Pulmonary artery endothelial cell (primary cell): ENCODE measurements around the gene CRACR2A. TPM values are rescaled to one million over a fixed set of nuclear protein-coding genes. Genes with fewer than 3 reads are reported as not detected.
A peak's percentile ranks its signal among the peaks of the same experiment; 100 is the strongest.

Experiments used
- DNase-seq: peaks from one replicate; pipeline ENCODE4 v3.0.0-alpha.2; 2011; ENCODE audit warnings: low read depth, low spot score
- total RNA-seq: library from RNA; depleted of rRNA; stranded (reverse); fragments of >200 nt; gene quantifications from 2 replicates; pipeline ENCODE4 v1.2.3, GENCODE V29; 2014

CRACR2A gene
- total RNA-seq, 1 donor from 2014 or later: 7.1 TPM

- no peak for DNase-seq
Measured at GRCh38 chr12:3651585-3652424, 101.1 kb downstream of the CRACR2A start.

GRCh38 chr12:3647504-3647903 lies 105.4 kb downstream of the CRACR2A start:
- DNase-seq: no peak

GRCh38 chr12:3646561-3647241 lies 106.2 kb downstream of the CRACR2A start:
- DNase-seq: no peak

GRCh38 chr12:3645091-3645490 lies 107.8 kb downstream of the CRACR2A start:
- DNase-seq: no peak

GRCh38 chr12:3644104-3644503 lies 108.8 kb downstream of the CRACR2A start:
- no peak for DNase-seq

- peak; percentile 57 for DNase-seq
Measured at GRCh38 chr12:3641428-3642018, 111.4 kb downstream of the CRACR2A start.

GRCh38 chr12:3636328-3636727 lies 116.6 kb downstream of the CRACR2A start:
- no peak for DNase-seq

- DNase-seq: no peak
Measured at GRCh38 chr12:3634348-3634747, 118.6 kb downstream of the CRACR2A start.

GRCh38 chr12:3633396-3633795 lies 119.5 kb downstream of the CRACR2A start:
- DNase-seq: no peak

GRCh38 chr12:3632754-3633153 lies 120.2 kb downstream of the CRACR2A start:
- no peak for DNase-seq

GRCh38 chr12:3632256-3632655 lies 120.7 kb downstream of the CRACR2A start:
- no peak for DNase-seq

GRCh38 chr12:3631759-3632158 lies 121.2 kb downstream of the CRACR2A start:
- no peak for DNase-seq

GRCh38 chr12:3631272-3631637 lies 121.7 kb downstream of the CRACR2A start:
- DNase-seq: no peak

GRCh38 chr12:3630621-3631271 lies 122.2 kb downstream of the CRACR2A start:
- no peak for DNase-seq

- no peak for DNase-seq
Measured at GRCh38 chr12:3630111-3630510, 122.8 kb downstream of the CRACR2A start.

- DNase-seq: no peak
Measured at GRCh38 chr12:3629057-3629830, 123.7 kb downstream of the CRACR2A start.

GRCh38 chr12:3628629-3629028 lies 124.3 kb downstream of the CRACR2A start:
- no peak for DNase-seq

- no peak for DNase-seq
Measured at GRCh38 chr12:3627336-3627735, 125.6 kb downstream of the CRACR2A start.

GRCh38 chr12:3624273-3624672 lies 128.6 kb downstream of the CRACR2A start:
- no peak for DNase-seq

GRCh38 chr12:3622822-3623690 lies 129.9 kb downstream of the CRACR2A start:
- no peak for DNase-seq
